CD8-positive, alpha-beta memory T cell (primary cell): ENCODE measurements around the gene RBM17. TPM values are rescaled to one million over a fixed set of nuclear protein-coding genes. Genes with fewer than 3 reads are reported as not detected.
A peak's percentile ranks its signal among the peaks of the same experiment; 100 is the strongest.

ENCODE experiments used
- CTCF ChIA-PET: fragments of 350-600 bp; sonication (Branson Sonifier 250); formaldehyde crosslinking; loops from one replicate; lab custom pipeline; 2021; ENCODE audit warnings: antibody characterized with exemption; lab: Charles Lee
- POLR2A ChIA-PET: fragments of 350-600 bp; sonication (Branson Sonifier 250); formaldehyde crosslinking; loops from one replicate; lab custom pipeline; 2021; ENCODE audit warnings: antibody characterized with exemption; lab: Charles Lee
- DNase-seq, 5 donors: peaks; one replicate each; pipeline versions ENCODE4 v3.0.0 to v3.0.0-alpha.2; 2020 to 2022; ENCODE audit warnings: mixed read lengths in 1 of 5
- H3K27ac ChIP-seq: one replicate; pipeline ENCODE4 v1.7.0; 2013; ENCODE audit warnings: low read depth, mild to moderate bottlenecking, low read length, moderate library complexity
- H3K27me3 ChIP-seq: 2 replicates; pipeline ENCODE4 v1.7.0; 2013; ENCODE audit warnings: low read length, mild to moderate bottlenecking; ENCODE audit not compliant: insufficient read depth, poor library complexity, severe bottlenecking
- H3K36me3 ChIP-seq: 2 replicates; pipeline ENCODE4 v1.7.0; 2013; ENCODE audit warnings: mild to moderate bottlenecking, low read length, moderate library complexity; ENCODE audit not compliant: insufficient read depth
- H3K4me1 ChIP-seq: 2 replicates; pipeline ENCODE4 v1.7.0; 2013; ENCODE audit warnings: mild to moderate bottlenecking, low read length, moderate library complexity; ENCODE audit not compliant: insufficient read depth
- H3K4me3 ChIP-seq: 2 replicates; pipeline ENCODE4 v1.7.0; 2013; ENCODE audit warnings: mild to moderate bottlenecking, low read length
- H3K9me3 ChIP-seq: 2 replicates; pipeline ENCODE4 v1.7.0; 2013; ENCODE audit warnings: mild to moderate bottlenecking, low read length
- H3K27ac Mint-ChIP-seq, 8 donors: one replicate each; pipeline ENCODE4 v1.8.0; 2020 to 2021; ENCODE audit warnings: mixed read lengths in 8 of 8, mild to moderate bottlenecking in 6 of 8, inconsistent platforms in 3 of 8, moderate library complexity in 3 of 8
- H3K27me3 Mint-ChIP-seq, 2 donors: one replicate each; pipeline ENCODE4 v1.8.0; 2020 to 2021; ENCODE audit warnings: mixed read lengths in 2 of 2, mild to moderate bottlenecking in 1 of 2, moderate library complexity in 1 of 2
- H3K36me3 Mint-ChIP-seq, 3 donors: one replicate each; pipeline ENCODE4 v1.8.0; 2020 to 2021; ENCODE audit warnings: mixed read lengths in 3 of 3, inconsistent platforms in 1 of 3, mild to moderate bottlenecking in 1 of 3
- H3K4me1 Mint-ChIP-seq, 3 donors: one replicate each; pipeline ENCODE4 v1.8.0; 2020 to 2021; ENCODE audit warnings: mixed read lengths in 3 of 3, inconsistent platforms in 1 of 3, mild to moderate bottlenecking in 1 of 3
- H3K4me3 Mint-ChIP-seq, 7 donors: one replicate each; pipeline ENCODE4 v1.8.0; 2020 to 2021; ENCODE audit warnings: mixed read lengths in 7 of 7, mild to moderate bottlenecking in 6 of 7, moderate library complexity in 4 of 7, inconsistent platforms in 2 of 7
- H3K9me3 Mint-ChIP-seq, 5 donors: one replicate each; pipeline ENCODE4 v1.8.0; 2020 to 2022; ENCODE audit warnings: mixed read lengths in 5 of 5, mild to moderate bottlenecking in 3 of 5, moderate library complexity in 2 of 5, inconsistent platforms in 1 of 5
- polyA plus RNA-seq: library from polyadenylated mRNA; unstranded; fragments of 300-500 nt; fragmentation: Illumina TruSeq; gene quantifications from one replicate; pipeline ENCODE4 v1.2.3, GENCODE V29; 2021
- total RNA-seq, 2 experiments: library from RNA; stranded (reverse); gene quantifications; one replicate each; pipeline ENCODE4 v1.2.3, GENCODE V29; 2021

RBM17 gene
- total and polyA plus RNA-seq, 3 experiments from 2014 or later = 91.8 to 282 (median 269) TPM

DNA sequence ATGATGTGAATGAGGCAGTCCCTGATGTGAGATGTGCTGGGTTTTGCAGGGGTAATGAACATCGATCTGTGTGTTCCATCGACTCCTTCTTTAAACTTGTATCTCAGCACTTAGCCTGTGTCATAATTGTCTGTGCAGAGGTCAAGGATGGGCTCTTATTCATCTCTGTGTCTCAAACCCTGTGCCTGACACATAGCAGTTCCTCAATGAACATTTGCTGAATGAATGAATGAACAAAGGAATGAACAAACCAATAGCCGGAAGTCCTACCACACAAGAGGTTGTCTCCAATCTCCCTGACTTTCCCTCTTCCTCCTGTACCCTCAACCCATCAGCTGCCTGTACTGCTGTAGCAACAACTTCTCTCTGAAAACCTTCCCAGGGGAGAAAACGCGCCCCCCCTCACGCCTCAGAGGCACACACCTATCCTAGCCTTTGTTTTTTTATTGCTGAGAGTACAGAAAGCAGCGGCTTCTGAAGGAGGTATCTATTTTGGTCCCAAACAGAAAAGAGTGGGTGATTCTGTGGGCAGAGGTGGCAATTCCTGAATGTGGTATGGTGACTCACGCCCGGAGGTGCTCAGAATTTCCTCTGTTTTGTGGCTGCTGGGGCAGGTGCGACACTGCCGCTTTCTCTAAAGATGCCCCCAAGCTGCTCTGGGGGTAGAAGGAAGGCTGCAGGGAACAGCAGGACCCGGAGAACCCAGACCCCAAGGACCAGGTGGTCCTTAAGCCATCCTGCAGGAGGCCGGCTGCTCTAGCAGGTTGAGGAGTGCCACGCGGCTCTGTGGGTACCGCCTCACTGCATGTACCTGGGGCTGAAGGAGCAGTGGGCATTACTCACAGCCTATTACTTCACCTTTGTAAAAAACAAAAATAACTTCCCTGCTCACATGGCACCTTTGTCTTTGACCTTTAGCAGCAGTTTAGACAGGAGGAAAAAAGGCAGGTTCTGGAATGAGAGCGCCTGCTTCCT, 36.3 kb upstream of the RBM17 start:
- Histone ChIP-seq H3K27ac (no peak overlapping the region), H3K27me3 (no peaks in the 10 kb centered on the region), H3K9me3 (no peaks in the 10 kb centered on the region), H3K4me1 (peaks cover 59% of the 10 kb centered on the region), H3K4me3 (peak overlapping the region; percentile 44), H3K36me3 (no peaks in the 10 kb centered on the region)
- POLR2A ChIA-PET = interaction anchor here (0.5 to 1.7 kb wide), 3 partner anchors 11 to 37 kb away, joined by 3 to 6 read pairs (median 4); no protein-coding TSS in a partner anchor
- H3K4me3 Mint-ChIP-seq = peak overlapping the region; percentile 72 to 88 (median 84)
- H3K27me3 Mint-ChIP-seq = peaks cover 0 to 5% of the 10 kb centered on the region in 2 donors
- peaks cover 69 to 89% (median 78%) of the 10 kb centered on the region in 3 donors for H3K4me1 Mint-ChIP-seq
- DNase-seq = peak; percentile 65 to 86 (median 76)
- CTCF ChIA-PET = interaction anchor here (0.9 to 6.5 kb wide), 8 partner anchors 15 to 150 kb away, joined by 3 to 57 read pairs (median 8); partner anchors contain the start of gene PFKFB3
- no peaks in the 10 kb centered on the region for H3K9me3 Mint-ChIP-seq
- peak overlapping the region; percentile 87 to 99 (median 96) for H3K27ac Mint-ChIP-seq
- H3K36me3 Mint-ChIP-seq = peaks cover 0 to 5% (median 0%) of the 10 kb centered on the region in 3 donors

DNA sequence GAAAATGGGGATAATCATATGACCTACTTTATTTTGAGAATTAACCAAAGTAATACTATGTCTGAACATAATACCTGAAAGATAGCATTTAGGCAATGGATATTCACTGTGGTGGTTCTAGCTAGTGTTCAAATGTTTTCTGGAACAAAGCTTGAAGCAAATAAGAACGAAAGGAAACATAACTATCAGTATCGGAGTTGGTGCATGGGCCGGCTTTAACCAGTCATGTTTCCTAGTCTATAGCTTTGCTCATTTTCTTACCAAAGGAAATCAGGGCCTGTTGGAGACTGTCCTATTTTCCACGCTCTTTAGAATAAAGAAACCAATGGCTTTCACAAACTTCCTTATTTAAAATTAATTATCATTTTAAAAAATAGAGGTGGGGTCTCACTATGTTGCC, 35.5 kb upstream of the RBM17 start:
- H3K27ac ChIP-seq = no peak overlapping the region
- Mint-ChIP-seq H3K27me3 (peaks cover 0 to 5% of the 10 kb centered on the region in 2 donors), H3K36me3 (peaks cover 0 to 5% (median 0%) of the 10 kb centered on the region in 3 donors), H3K9me3 (no peaks in the 10 kb centered on the region), H3K4me1 (peaks cover 68 to 91% (median 82%) of the 10 kb centered on the region in 3 donors), H3K27ac (peak overlapping the region in 7 of 8 donors; percentile 17 to 99 (median 96)), H3K4me3 (peak overlapping the region in 6 of 7 donors; percentile 72 to 88 (median 84))
- POLR2A ChIA-PET = interaction anchor here (1.2 kb wide), 1 partner anchor 33 kb away, joined by 4 read pairs; no protein-coding TSS in a partner anchor
- CTCF ChIA-PET = interaction anchor here (0.9 to 6.5 kb wide), 6 partner anchors 14 to 150 kb away, joined by 3 to 57 read pairs (median 6); partner anchors contain the start of gene PFKFB3
- no peak overlapping the region for H3K4me3 ChIP-seq
- H3K9me3 ChIP-seq = no peaks in the 10 kb centered on the region
- H3K36me3 ChIP-seq = no peaks in the 10 kb centered on the region
- no peaks in the 10 kb centered on the region for H3K27me3 ChIP-seq
- no peak for DNase-seq
- H3K4me1 ChIP-seq = peaks cover 56% of the 10 kb centered on the region

DNA sequence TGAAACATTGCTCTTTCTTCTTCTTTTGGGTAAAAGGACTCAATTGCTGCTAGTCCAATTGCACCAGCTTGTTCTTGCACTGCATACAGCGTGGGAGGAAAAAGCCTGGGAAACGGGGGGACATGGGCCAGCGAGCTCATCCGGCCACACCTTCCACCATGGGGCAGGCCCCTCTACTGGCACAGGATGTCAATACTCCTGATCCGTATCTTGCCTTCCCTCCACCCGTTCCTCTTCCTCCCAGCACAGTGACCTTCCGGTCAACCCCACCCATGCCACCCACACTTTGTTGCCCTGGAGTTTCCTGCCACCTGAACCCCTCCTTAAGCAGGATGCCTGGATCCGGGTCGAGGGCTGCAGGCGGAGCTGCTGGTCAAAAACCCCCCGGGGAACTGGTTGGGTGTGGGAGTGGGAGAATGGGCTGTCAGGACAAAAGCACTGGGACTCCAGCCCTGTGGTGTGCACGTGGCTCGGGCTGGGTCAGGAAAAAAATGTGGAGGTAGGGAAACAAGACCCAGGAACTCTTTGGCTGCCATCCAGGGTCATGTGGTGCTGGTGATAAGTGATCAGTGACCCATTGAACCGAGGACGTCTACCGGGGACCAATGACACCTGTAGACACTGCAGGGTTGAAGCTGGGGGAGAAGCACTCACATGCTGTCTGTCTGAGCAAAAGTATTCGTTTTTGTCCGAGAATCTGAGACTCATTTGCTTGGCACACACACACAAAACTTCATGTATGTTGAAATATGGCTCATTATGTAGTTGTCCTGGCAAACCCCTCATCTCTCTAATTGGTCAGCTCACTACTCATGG, 34.8 kb upstream of the RBM17 start:
- peak overlapping the region in 7 of 8 donors; percentile 28 to 89 (median 78) for H3K27ac Mint-ChIP-seq
- no peak overlapping the region for H3K27ac ChIP-seq
- H3K9me3 ChIP-seq = no peaks in the 10 kb centered on the region
- ChIA-PET POLR2A (interaction anchor here (1.2 kb wide), 1 partner anchor 32 kb away, joined by 4 read pairs; no protein-coding TSS in a partner anchor), CTCF (interaction anchor here (0.9 to 6.5 kb wide), 5 partner anchors 14 to 149 kb away, joined by 3 to 57 read pairs (median 5); partner anchors contain the start of gene PFKFB3)
- no peak for DNase-seq
- H3K27me3 ChIP-seq = no peaks in the 10 kb centered on the region
- peaks cover 0 to 5% of the 10 kb centered on the region in 2 donors for H3K27me3 Mint-ChIP-seq
- peaks cover 54% of the 10 kb centered on the region for H3K4me1 ChIP-seq
- no peak overlapping the region for H3K4me3 ChIP-seq
- peaks cover 69 to 91% (median 84%) of the 10 kb centered on the region in 3 donors for H3K4me1 Mint-ChIP-seq
- no peaks in the 10 kb centered on the region for H3K36me3 ChIP-seq
- H3K9me3 Mint-ChIP-seq = no peaks in the 10 kb centered on the region
- H3K36me3 Mint-ChIP-seq = peaks cover 0 to 5% (median 0%) of the 10 kb centered on the region in 3 donors
- peak overlapping the region in 6 of 7 donors; percentile 52 to 74 (median 64) for H3K4me3 Mint-ChIP-seq

DNA sequence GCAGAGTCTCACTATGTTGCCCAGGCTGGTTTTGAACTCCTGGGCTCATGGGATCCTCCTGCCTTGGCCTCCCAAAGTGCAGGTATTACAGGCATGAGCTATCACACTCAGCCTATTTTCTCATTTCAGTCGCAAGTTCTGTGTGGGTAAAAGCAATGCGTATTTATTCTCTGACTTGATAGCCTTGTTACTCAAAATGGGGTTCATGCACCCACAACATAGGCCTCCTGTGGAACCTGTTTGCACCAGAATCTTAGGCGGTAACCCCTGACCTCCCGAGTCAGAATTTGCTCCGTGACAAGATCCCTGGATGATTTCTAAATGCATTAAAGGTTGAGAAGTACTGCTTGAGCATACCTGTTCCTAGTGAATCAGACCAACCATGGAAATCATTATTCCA, 34.0 kb upstream of the RBM17 start:
- Mint-ChIP-seq H3K36me3 (peaks cover 0 to 5% (median 0%) of the 10 kb centered on the region in 3 donors), H3K4me3 (peak overlapping the region in 1 of 7 donors; percentile 30), H3K4me1 (peaks cover 65 to 91% (median 84%) of the 10 kb centered on the region in 3 donors), H3K9me3 (no peaks in the 10 kb centered on the region), H3K27ac (peak overlapping the region in 4 of 8 donors; percentile 17 to 51 (median 37)), H3K27me3 (peaks cover 0 to 5% of the 10 kb centered on the region in 2 donors)
- no peaks in the 10 kb centered on the region for H3K9me3 ChIP-seq
- peaks cover 54% of the 10 kb centered on the region for H3K4me1 ChIP-seq
- no peaks in the 10 kb centered on the region for H3K36me3 ChIP-seq
- H3K27ac ChIP-seq = no peak overlapping the region
- no peaks in the 10 kb centered on the region for H3K27me3 ChIP-seq
- POLR2A ChIA-PET = no interaction called here
- H3K4me3 ChIP-seq = no peak overlapping the region
- CTCF ChIA-PET = interaction anchor here (1.6 to 6.5 kb wide), 2 partner anchors 26 to 32 kb away, joined by 6 to 57 read pairs; no protein-coding TSS in a partner anchor
- DNase-seq = no peak

DNA sequence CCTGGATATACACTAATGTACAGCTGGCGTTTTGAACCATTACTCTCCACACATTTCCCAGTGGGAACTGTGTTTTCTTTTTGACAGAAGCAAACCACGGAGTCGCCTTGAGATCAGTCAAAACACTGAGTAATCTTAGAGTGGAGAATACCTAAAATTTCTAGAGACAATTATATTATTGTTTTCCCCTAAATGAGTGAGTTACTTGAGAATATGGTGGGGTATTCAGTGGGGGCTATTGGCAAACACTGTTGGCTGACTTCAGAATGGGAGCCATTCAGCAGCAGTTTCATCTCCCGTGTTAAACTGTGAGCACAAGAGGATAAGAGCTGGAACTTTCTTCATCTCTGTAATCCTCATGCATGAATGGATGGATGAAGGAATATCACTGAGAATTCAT, 32.9 kb upstream of the RBM17 start:
- Histone ChIP-seq H3K36me3 (no peaks in the 10 kb centered on the region), H3K4me3 (no peak overlapping the region), H3K4me1 (peaks cover 49% of the 10 kb centered on the region), H3K9me3 (no peaks in the 10 kb centered on the region), H3K27me3 (no peaks in the 10 kb centered on the region), H3K27ac (no peak overlapping the region)
- DNase-seq = no peak
- Mint-ChIP-seq H3K27ac (peak overlapping the region in 4 of 8 donors; percentile 16 to 70 (median 38)), H3K36me3 (peaks cover 0 to 2% (median 0%) of the 10 kb centered on the region in 3 donors), H3K4me1 (peaks cover 62 to 90% (median 83%) of the 10 kb centered on the region in 3 donors), H3K4me3 (no peak overlapping the region), H3K27me3 (peaks cover 0 to 5% of the 10 kb centered on the region in 2 donors), H3K9me3 (no peaks in the 10 kb centered on the region)
- CTCF ChIA-PET = interaction anchor here (1.3 to 2.1 kb wide), 2 partner anchors 31 to 43 kb away, joined by 4 to 7 read pairs; no protein-coding TSS in a partner anchor
- POLR2A ChIA-PET = interaction anchor here (0.6 kb wide), 1 partner anchor 249 kb away, joined by 8 read pairs; no protein-coding TSS in a partner anchor

DNA sequence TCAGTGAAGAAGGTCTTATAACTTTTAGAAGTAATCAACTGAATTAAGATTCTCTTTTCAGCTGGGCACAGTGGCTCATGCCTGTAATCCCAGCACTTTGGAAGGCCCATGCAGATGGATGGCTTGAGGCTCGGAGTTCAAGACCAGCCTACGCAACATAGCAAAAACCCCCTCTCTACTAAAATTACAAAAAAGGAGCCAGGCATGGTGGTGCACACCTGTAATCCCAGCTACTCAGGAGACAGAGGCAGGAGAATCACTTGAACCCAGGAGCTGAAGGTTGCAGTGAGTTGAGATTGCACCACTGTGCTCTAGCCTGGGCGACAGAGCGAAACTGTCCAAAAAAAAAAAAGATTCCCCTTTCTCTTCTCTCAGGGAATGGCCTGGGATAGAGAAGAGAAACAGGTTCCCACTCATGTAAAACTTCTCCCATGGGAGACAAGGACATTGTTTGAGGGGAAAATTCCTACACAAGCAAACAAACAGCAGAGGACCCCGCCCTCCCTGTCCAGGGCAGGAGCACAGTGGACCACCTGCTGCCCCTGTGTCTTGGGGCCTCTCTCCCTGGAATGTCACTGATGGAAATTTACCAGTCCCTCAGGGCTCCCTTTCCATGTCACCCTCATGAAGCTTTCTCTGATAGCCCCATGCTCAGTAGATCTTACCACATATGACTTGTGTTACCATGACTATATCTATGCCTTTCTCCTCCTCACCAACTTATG, 32.3 kb upstream of the RBM17 start:
- POLR2A ChIA-PET = interaction anchor here (0.6 kb wide), 1 partner anchor 248 kb away, joined by 8 read pairs; no protein-coding TSS in a partner anchor
- peaks cover 64 to 91% (median 85%) of the 10 kb centered on the region in 3 donors for H3K4me1 Mint-ChIP-seq

More for the DNA sequence above, 32.3 kb upstream of the RBM17 start:
- H3K4me3 Mint-ChIP-seq = peak overlapping the region in 1 of 7 donors; percentile 12
- H3K9me3 ChIP-seq = no peaks in the 10 kb centered on the region
- peaks cover 0 to 5% of the 10 kb centered on the region in 2 donors for H3K27me3 Mint-ChIP-seq
- H3K4me3 ChIP-seq = no peak overlapping the region
- no peaks in the 10 kb centered on the region for H3K36me3 ChIP-seq
- no peak for DNase-seq
- CTCF ChIA-PET = interaction anchor here (0.9 to 2.1 kb wide), 3 partner anchors 27 to 43 kb away, joined by 3 to 7 read pairs (median 4); no protein-coding TSS in a partner anchor
- peak overlapping the region in 4 of 8 donors; percentile 16 to 70 (median 39) for H3K27ac Mint-ChIP-seq
- peaks cover 50% of the 10 kb centered on the region for H3K4me1 ChIP-seq
- H3K27ac ChIP-seq = no peak overlapping the region
- H3K36me3 Mint-ChIP-seq = peaks cover 0 to 3% (median 0%) of the 10 kb centered on the region in 3 donors
- no peaks in the 10 kb centered on the region for H3K27me3 ChIP-seq
- H3K9me3 Mint-ChIP-seq = no peaks in the 10 kb centered on the region
